SK-N-SH (cell line): ENCODE measurements around the gene TMEM238L. TPM values are rescaled to one million over a fixed set of nuclear protein-coding genes. Genes with fewer than 3 reads are reported as not detected.

Experiments
- CTCF ChIA-PET: fragments of 300-600, 350-600 bp; formaldehyde crosslinking; extraction: SDS; loops from one replicate; lab custom pipeline; 2021; lab: Yijun Ruan, JAX
- POLR2A ChIA-PET: fragments of 350-600 bp; sonication (Branson Sonifier 250); formaldehyde crosslinking; extraction: SDS; loops from one replicate; lab custom pipeline; 2020; ENCODE audit warnings: antibody characterized with exemption, inconsistent platforms; lab: Yijun Ruan, JAX
- DNase-seq: peaks from one replicate; pipeline ENCODE4 v3.0.0; 2012
- H2AFZ ChIP-seq: fragments of 200-600 bp; sonication (generic); 2 replicates; pipeline ENCODE4 v1.8.1; 2016; ENCODE audit warnings: antibody characterized with exemption, mild to moderate bottlenecking, low read depth
- H3F3A ChIP-seq: fragments of 200-600 bp; sonication (generic); replicated peaks from 2 replicates; pipeline ENCODE3; 2016; ENCODE audit warnings: antibody characterized with exemption, mild to moderate bottlenecking; ENCODE audit not compliant: insufficient read depth
- H3K27ac ChIP-seq, 2 experiments: fragments of 200-500 bp in 1 of 2; fragments of 200-600 bp in 1 of 2; sonication (Bioruptor generic) in 1 of 2; sonication (generic), shearing (Covaris generic) in 1 of 2; 2 replicates each; pipeline versions ENCODE4 v1.5.1 to v1.6.1; 2014 to 2016; ENCODE audit warnings: low read depth in 2 of 2, inconsistent platforms in 1 of 2, low read length in 1 of 2, mild to moderate bottlenecking in 1 of 2, mixed read lengths in 1 of 2
- H3K27me3 ChIP-seq: fragments of 200-600 bp; sonication (generic), shearing (Covaris generic); 2 replicates; pipeline ENCODE4 v1.6.1; 2016; ENCODE audit warnings: mixed run types; ENCODE audit not compliant: insufficient read depth
- H3K36me3 ChIP-seq, 2 experiments: fragments of 200-500 bp in 1 of 2; fragments of 200-600 bp in 1 of 2; sonication (Bioruptor generic) in 1 of 2; sonication (generic) in 1 of 2; replicated peaks in 1 of 2; 2 replicates each; pipeline versions ENCODE3 to v1.5.1; 2014 to 2016; ENCODE audit warnings: low read length in 1 of 2, mild to moderate bottlenecking in 1 of 2; ENCODE audit not compliant: insufficient read depth in 2 of 2, control insufficient read depth in 1 of 2
- H3K4me1 ChIP-seq, 2 experiments: fragments of 200-500 bp in 1 of 2; fragments of 200-600 bp in 1 of 2; sonication (Bioruptor generic) in 1 of 2; sonication (generic), shearing (Covaris generic) in 1 of 2; 2 replicates each; pipeline versions ENCODE4 v1.5.1 to v1.6.1; 2014 to 2016; ENCODE audit warnings: low read depth in 1 of 2, low read length in 1 of 2, mixed run types in 1 of 2; ENCODE audit not compliant: insufficient read depth in 2 of 2, control insufficient read depth in 1 of 2
- H3K4me2 ChIP-seq: fragments of 200-600 bp; sonication (generic), shearing (Covaris generic); 2 replicates; pipeline ENCODE4 v1.6.1; 2017; ENCODE audit warnings: mixed run types
- H3K4me3 ChIP-seq, 2 experiments: fragments of 200-500 bp in 1 of 2; fragments of 200-600 bp in 1 of 2; sonication (Bioruptor generic) in 1 of 2; sonication (generic), shearing (Covaris generic) in 1 of 2; 2 replicates each; pipeline versions ENCODE4 v1.5.1 to v1.8.1; 2014 to 2016; ENCODE audit warnings: low read depth in 2 of 2, inconsistent platforms in 1 of 2, low read length in 1 of 2, mild to moderate bottlenecking in 1 of 2, mixed read lengths in 1 of 2, moderate library complexity in 1 of 2
- H3K79me2 ChIP-seq: fragments of 200-600 bp; sonication (generic); 2 replicates; pipeline ENCODE4 v1.8.1; 2017; ENCODE audit warnings: mild to moderate bottlenecking; ENCODE audit not compliant: insufficient read depth
- H3K9ac ChIP-seq: fragments of 200-600 bp; sonication (generic); 2 replicates; pipeline ENCODE4 v1.6.1; 2017; ENCODE audit warnings: mixed run types
- H3K9me2 ChIP-seq: fragments of 200-600 bp; sonication (generic); 2 replicates; pipeline ENCODE4 v1.6.1; 2017; ENCODE audit warnings: mixed run types
- H3K9me3 ChIP-seq: fragments of 200-600 bp; sonication (generic); 2 replicates; pipeline ENCODE4 v1.6.1; 2017; ENCODE audit warnings: mixed run types, mild to moderate bottlenecking, moderate library complexity
- H4K20me1 ChIP-seq: fragments of 200-600 bp; sonication (generic); 2 replicates; pipeline ENCODE4 v1.6.1; 2017; ENCODE audit warnings: mild to moderate bottlenecking, mixed run types; ENCODE audit not compliant: insufficient read depth
- FOSL2 ChIP-seq: IDR thresholded peaks from 2 replicates; pipeline ENCODE4 v1.4.0; 2012; ENCODE audit warnings: low read depth, mild to moderate bottlenecking, moderate library complexity, borderline replicate concordance
- JUND ChIP-seq: IDR thresholded peaks from 2 replicates; pipeline ENCODE4 v1.4.0; 2012
- NRF1 ChIP-seq: IDR thresholded peaks from 2 replicates; pipeline ENCODE4 v1.6.1; 2012; ENCODE audit warnings: low read depth, mild to moderate bottlenecking, low read length
- POLR2AphosphoS5 ChIP-seq: IDR thresholded peaks from 2 replicates; pipeline ENCODE4 v1.6.1; 2012; ENCODE audit warnings: low read depth, low read length
- WGBS: methylation state at CpG from one replicate; pipeline ENCODE4 v1.1.6; 2017; ENCODE audit warnings: low lambda C conversion rate; 5-methylcytosine and 5-hydroxymethylcytosine counted together
- polyA plus RNA-seq, 3 experiments: library from polyadenylated mRNA; depleted of rRNA; stranded (reverse); fragments of >200 nt; gene quantifications; 2 replicates each; pipeline ENCODE4 v1.2.3, GENCODE V29; 2012
- TF ChIP-seq, protein P1 (sequence below): IDR thresholded peaks from 2 replicates; pipeline ENCODE4; 2012
- TF ChIP-seq, protein P2 (sequence below): fragments of 150-350 bp; IDR thresholded peaks from 2 replicates; pipeline ENCODE4 v1.6.1; 2017; ENCODE audit warnings: antibody characterized with exemption, low read length, low read depth, borderline replicate concordance
- TF ChIP-seq, protein P3 (sequence below): IDR thresholded peaks from 2 replicates; pipeline ENCODE4 v1.6.1; 2012; ENCODE audit warnings: mild to moderate bottlenecking, low read depth, low read length, moderate library complexity

The TMEM238L gene
- polyA plus RNA-seq, 1 of the 3 experiments (the other 2 are of a cell fraction): not detected

DNA sequence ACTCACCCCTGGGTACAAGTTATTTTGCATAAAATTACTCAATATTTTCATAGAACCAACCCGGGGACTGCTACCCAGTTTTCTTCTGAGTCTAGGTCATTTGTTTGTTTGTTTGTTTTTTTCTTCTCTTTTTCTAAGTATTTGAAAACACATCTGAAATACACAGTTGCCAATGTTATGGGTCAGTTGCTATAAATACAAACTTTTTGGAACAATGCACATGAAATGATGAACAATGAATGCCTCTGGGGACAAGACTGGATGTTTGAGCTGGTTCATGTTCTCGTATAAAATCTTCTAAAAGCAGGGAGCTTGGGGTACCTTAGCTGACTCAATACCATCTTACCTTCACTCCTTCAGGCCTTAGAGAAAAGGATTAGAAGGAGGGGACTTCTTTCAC is 30.5 kb downstream of the TMEM238L start:
- 49% methylated on average over 2 of the region's 2 CpGs for WGBS

More for the DNA sequence above, 30.5 kb downstream of the TMEM238L start:
- no peak overlapping the region for H3K4me2 ChIP-seq
- no peaks in the 10 kb centered on the region for H4K20me1 ChIP-seq
- H3K79me2 ChIP-seq: no peaks in the 10 kb centered on the region
- CTCF ChIA-PET: interaction anchor here (1.1 to 3.0 kb wide), 6 partner anchors 10 to 72 kb away, joined by 3 to 17 read pairs (median 6); no protein-coding TSS in a partner anchor
- H3K4me3 ChIP-seq: no peak overlapping the region
- H3F3A ChIP-seq: no peaks in the 10 kb centered on the region
- DNase-seq: no peak
- no peaks in the 10 kb centered on the region for H3K9me3 ChIP-seq
- POLR2A ChIA-PET: no interaction called here
- H3K9me2 ChIP-seq: no peaks in the 10 kb centered on the region
- no peaks in the 10 kb centered on the region for H3K36me3 ChIP-seq
- H3K27ac ChIP-seq: no peak overlapping the region
- no peak overlapping the region for H2AFZ ChIP-seq
- H3K9ac ChIP-seq: no peak overlapping the region
- peaks cover 0 to 10% of the 10 kb centered on the region in 2 experiments; a peak in 1 of 4 replicates for H3K4me1 ChIP-seq
- H3K27me3 ChIP-seq: no peaks in the 10 kb centered on the region
- TF ChIP-seq POLR2AphosphoS5 (no peak), JUND (no peak), NRF1 (no peak), FOSL2 (no peak)
- TF ChIP-seq, protein P1, sequence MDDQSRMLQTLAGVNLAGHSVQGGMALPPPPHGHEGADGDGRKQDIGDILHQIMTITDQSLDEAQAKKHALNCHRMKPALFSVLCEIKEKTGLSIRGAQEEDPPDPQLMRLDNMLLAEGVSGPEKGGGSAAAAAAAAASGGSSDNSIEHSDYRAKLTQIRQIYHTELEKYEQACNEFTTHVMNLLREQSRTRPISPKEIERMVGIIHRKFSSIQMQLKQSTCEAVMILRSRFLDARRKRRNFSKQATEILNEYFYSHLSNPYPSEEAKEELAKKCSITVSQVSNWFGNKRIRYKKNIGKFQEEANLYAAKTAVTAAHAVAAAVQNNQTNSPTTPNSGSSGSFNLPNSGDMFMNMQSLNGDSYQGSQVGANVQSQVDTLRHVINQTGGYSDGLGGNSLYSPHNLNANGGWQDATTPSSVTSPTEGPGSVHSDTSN: no peak
- TF ChIP-seq, protein P2, sequence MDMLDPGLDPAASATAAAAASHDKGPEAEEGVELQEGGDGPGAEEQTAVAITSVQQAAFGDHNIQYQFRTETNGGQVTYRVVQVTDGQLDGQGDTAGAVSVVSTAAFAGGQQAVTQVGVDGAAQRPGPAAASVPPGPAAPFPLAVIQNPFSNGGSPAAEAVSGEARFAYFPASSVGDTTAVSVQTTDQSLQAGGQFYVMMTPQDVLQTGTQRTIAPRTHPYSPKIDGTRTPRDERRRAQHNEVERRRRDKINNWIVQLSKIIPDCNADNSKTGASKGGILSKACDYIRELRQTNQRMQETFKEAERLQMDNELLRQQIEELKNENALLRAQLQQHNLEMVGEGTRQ: no peak
- TF ChIP-seq, protein P3, sequence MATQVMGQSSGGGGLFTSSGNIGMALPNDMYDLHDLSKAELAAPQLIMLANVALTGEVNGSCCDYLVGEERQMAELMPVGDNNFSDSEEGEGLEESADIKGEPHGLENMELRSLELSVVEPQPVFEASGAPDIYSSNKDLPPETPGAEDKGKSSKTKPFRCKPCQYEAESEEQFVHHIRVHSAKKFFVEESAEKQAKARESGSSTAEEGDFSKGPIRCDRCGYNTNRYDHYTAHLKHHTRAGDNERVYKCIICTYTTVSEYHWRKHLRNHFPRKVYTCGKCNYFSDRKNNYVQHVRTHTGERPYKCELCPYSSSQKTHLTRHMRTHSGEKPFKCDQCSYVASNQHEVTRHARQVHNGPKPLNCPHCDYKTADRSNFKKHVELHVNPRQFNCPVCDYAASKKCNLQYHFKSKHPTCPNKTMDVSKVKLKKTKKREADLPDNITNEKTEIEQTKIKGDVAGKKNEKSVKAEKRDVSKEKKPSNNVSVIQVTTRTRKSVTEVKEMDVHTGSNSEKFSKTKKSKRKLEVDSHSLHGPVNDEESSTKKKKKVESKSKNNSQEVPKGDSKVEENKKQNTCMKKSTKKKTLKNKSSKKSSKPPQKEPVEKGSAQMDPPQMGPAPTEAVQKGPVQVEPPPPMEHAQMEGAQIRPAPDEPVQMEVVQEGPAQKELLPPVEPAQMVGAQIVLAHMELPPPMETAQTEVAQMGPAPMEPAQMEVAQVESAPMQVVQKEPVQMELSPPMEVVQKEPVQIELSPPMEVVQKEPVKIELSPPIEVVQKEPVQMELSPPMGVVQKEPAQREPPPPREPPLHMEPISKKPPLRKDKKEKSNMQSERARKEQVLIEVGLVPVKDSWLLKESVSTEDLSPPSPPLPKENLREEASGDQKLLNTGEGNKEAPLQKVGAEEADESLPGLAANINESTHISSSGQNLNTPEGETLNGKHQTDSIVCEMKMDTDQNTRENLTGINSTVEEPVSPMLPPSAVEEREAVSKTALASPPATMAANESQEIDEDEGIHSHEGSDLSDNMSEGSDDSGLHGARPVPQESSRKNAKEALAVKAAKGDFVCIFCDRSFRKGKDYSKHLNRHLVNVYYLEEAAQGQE: no peak
